Muscle of back (tissue), 11 donors: Measurements from ENCODE around the gene HOMER1. TPM values are rescaled to one million over a fixed set of nuclear protein-coding genes. Genes with fewer than 3 reads are reported as not detected.
A peak's percentile ranks its signal among the peaks of the same experiment; 100 is the strongest.
"Not testable (repeated sequence)": the region's sequence is repeated elsewhere in the genome, so short reads cannot be mapped to it uniquely, and the experiment has no call there.

ENCODE experiments used
- DNase-seq, 3 donors: peaks; one replicate each; pipeline versions ENCODE4 v3.0.0 to v3.0.0-alpha.2; 2013
- polyA plus RNA-seq, 10 donors: library from polyadenylated mRNA; unstranded; fragments of 120-200 nt; gene quantifications; one replicate each; pipeline ENCODE4 v1.2.1, GENCODE V29; 2013; ENCODE audit not compliant: insufficient read length in 10 of 10

The HOMER1 gene
- polyA plus RNA-seq, 10 donors: 20.2 to 43.1 (median 26.6) TPM

DNA sequence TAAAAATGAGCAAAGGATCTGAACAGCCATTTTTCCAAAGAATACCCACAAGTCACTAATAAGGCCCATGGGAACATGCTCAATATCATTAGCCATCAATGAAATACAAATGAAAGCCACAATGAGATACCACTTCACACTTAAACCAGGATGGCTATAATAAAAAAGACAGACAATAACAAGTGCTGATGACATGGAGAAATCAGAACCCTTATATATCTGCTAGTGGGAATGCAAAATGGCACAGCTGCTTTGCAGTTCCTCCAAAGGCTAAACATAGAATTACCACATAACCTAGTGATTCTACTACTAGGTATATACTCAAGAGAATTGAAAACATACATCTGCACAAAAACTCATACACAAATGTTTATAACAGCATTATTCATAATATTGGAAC is 83.7 kb downstream of the HOMER1 start:
- no peak for DNase-seq

DNA sequence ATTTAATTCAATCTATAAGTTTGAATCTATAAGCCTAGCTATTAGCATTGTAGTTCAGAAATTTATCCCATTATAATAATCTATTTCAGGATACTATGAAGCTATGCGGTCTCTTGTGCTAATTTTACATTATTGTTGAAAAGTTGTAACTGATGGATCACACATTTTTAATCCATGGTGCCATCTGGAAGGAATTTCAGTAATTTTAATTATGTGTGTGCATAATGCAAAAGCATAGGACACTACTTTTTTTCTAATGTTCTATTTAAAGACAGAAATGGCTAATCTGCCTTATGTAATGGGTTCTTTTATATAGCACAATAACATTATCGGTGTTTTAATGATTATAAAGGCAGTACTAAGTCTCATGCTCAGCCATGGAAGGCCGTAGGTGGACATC is 90.6 kb downstream of the HOMER1 start:
- peak in 1 of 3 donors; percentile 4 for DNase-seq

DNA sequence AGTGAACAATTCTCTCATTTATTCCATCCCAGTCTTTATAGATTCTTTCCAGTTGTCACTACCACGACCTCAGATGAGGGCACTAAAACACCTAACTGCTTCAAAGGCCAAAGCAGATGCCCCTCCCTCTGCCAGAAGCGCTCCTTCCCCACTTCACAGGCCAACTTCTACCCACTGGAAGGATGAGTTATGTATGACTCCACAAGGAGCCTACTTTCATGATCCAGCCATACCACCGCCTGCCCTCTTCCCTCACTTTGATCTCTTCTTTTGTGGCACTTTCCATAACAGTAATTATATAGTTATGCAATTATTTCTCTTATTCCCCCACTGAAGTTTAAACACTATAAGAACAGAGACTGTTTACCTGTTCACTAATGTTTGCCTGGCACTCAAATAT is 93.7 kb downstream of the HOMER1 start:
- no peak for DNase-seq

DNA sequence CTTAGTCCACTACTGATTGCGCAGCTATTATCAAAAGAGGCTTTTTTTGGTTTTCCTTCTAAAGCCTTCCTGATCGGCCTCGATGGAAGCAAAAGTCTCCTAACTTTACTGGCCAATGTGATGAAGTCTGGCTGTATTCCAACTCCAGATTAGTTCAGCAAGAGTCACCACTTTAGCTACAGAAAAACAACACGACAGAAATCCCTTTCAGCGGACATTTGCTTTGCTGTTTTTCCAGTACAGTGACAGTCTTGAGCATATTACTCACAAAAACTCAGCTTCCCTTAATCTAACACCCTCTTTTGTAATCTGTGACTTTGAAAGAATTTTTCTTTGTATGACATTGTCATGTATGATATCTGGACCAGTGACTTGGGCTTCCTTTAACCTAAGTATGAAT is 95.7 kb downstream of the HOMER1 start:
- peak in 1 of 3 donors; percentile 4 for DNase-seq

DNA sequence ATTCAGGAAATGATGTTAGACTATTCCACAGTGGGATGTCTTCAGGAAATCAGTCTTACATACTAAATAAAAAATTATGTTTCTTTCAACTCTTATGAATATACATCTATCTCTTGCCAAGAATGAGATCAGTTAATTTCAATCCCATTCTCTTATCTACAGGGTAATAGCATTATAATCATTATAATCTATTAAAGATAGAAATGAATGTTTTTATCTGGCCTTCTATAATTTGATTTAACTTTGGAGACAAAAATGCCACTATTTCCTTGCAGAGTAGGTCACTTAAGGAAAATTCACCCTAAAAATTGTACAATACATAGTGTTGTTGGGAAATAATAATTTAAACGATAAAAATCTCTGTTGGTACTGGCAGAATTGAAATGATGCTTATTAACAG is 96.4 kb downstream of the HOMER1 start:
- no peak for DNase-seq

DNA sequence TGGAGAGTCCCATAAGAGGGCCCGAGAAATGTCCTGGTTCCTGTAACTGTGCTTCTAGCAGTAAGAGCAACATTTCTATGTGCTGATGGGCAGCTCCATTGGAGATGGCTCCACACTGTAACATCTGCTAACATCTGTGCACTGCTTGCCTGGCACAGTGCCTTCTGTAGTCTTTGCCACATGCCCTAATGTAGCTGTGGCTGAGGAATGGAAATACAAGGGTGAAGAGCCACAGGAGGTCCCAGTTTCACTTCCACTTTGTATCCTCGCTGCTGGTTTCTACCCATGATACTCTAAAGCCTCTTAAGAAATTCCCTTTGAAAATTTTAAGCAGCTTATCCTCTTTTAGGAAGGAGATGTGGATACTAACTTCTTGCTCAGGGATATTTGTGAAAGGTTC is 97.4 kb downstream of the HOMER1 start:
- DNase-seq: peak in 2 of 3 donors; percentile 7 to 41

DNA sequence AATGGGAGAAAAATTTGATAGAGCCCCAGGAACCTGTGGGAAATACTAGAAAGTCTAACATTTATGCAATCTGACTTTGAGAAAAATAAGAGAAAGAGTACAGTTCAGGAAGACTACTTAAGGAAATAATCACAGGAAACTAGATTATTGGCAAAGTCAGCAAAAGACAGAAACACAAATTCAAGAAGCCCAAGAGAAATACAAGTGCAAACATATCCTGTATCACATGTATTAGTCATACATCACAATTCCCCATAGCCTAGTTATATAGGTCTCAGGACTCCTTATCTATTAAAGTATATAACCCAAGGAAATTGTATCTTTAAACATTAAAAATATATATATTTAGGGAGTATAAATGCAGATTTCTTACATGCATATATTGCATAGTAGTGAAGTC is 100.8 kb downstream of the HOMER1 start:
- no peak for DNase-seq

DNA sequence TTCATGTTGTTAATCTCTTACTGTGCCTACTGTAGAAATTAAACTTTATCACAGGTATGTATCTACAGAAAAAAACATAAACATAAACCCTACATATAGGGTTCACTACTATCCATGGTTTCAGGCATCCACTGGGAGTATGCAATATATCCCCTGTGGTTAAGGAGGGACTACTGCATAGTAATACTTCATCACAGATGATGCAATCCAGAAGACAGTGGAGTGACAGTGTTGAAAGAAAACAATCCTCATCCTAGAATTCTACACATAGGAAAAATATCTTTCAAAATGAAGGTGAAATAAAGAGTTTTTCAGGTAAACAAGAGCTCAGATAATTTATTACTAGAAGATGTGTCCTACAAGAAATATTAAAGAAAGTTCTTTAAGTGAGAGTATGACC is 105.9 kb downstream of the HOMER1 start:
- DNase-seq: no peak

DNA sequence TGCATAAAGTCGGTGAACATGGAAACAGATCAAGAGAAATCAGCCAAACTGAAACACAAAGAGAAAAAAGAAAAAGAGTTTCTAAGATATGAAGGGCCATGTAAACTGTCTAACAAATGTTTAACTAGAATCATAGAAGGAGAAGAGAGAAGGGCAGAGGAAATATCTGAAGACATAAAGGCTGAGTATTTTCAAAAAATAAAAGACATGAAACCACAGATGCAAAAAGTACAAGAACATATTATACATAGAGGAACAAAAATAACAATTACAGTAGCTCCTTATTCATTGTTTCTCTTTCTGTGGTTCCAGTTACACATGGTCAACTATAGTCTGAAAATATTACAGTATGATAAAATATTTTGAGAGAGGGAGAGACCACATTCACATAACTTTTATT is 106.3 kb downstream of the HOMER1 start:
- DNase-seq: no peak

DNA sequence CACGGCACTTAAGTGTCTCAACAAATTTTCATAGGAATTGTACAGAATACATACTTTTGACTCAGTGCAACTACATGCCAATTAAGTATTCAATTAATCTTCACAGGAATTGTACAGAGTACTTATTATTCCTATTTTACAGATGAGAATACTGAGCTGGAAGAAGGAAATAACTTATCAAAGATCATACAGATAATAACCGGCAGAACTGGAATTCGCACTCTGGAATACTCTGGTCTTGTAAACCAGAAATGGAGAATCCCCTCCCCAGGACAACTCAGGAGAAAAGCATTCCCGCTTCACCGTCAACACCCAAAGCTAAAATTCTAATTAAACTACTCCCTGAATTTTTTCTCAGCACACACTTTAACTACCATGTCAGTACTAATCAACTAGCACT is 112.7 kb downstream of the HOMER1 start:
- DNase-seq: no peak

DNA sequence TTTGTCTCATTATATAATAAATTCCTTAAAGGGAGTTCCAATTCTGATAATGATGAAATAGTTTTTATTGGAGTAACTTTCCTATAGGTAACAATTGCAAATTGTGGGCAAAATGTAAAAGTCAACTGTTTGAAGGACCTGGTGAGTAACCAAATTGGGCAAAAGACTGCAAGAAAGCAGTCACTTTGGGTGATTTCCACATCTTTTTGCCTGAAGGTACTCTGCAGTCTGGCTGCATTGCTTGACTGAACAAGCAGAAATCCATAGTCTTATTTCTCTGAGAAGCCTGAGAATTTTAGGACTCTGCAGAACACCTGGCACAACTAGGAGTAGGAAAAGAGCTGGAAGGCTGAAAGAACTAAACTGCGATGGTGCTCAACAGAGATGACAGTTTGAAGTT is 114.9 kb downstream of the HOMER1 start:
- DNase-seq: no peak

DNA sequence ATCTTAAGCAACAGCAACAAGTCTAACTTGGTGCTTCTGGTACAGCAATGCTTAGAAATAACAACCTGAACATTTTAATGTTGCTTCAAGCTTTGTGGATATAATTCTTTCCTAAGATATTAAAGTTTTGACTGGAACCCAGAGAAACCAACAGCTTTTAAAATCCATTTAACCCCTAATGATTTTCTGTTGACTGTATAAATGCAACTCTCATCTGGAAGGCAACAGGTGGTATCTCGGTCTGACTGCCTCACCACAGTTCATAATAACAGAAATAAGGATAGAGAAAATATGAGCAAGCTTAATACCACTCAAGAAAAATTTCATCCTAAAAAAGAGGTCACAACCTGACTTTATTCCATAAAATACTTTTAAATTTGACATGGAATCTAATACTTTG is 116.9 kb downstream of the HOMER1 start:
- no peak for DNase-seq

DNA sequence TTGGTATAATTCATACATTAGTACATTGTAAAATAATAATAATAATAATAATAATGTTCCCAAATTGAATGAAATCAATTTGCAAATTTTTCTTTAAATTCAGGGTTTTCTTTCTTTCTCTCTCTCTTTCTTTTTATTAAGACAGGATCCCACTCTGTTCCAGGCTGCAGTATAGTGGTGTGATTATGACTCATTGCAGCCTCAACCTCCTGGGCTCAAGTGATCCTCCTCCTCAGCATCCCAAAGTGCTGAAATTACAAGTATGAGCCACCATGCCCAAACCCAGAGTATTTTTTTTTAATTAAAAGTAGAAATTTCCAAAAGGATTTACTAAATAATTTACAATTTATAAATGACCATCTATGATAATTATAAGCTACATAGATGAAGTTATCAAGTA is 117.7 kb downstream of the HOMER1 start:
- DNase-seq: no peak

DNA sequence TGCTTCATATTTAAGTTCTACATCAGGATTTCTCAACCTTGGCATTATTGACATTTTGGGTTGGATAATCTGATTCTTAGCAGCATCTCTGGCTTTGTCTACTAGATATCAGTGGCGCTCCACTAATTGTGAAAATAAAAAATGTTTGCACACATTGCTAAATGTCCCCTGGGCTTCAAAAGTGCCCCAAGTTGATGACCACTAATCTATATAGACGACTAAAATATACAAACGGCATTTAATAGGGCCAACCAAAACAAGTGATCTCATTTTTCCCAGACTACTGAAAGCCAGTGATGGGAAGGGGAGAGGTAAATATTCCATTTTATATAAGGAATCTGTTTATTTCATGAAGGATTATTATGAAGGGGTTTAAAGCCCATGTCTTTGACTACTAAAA is 118.6 kb downstream of the HOMER1 start:
- DNase-seq: no peak

DNA sequence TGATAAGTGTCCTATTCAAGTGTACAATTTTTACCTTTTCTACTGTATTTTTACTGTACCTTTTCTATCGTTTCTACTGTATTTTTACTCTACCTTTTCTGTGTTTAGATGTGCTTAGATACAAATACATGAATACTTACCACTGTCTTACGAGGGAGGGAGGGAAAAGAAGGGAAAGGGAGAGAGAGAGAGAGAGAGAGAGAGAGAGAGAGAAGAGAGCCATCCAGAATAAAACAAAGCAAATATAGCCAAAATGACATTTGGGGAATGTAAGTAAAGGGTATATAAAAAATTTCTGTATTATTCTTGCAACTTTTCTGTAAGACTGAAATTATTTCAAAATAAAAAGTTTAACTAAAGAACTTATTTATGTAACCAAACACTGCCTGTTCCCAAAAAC is 121.2 kb downstream of the HOMER1 start:
- no peak for DNase-seq

DNA sequence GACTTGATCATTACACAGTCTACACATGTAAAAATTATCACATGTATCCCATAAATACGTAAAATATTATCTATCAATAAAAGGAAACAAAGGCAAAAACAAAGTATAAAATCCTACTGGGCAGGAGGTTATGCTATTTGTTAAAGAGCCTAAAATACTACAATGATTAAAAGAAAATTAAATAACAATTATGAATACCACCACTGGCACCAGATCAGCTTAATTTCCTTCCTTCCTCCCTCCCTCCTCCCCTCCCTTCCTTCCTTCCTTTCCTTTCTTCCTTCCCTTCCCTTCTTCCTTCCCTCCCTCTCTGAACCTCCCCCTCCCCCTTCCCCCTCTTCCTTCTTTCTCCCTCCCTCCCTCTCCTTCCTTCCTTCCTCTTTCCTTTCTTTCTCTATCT is 127.3 kb downstream of the HOMER1 start:
- DNase-seq: no peak

DNA sequence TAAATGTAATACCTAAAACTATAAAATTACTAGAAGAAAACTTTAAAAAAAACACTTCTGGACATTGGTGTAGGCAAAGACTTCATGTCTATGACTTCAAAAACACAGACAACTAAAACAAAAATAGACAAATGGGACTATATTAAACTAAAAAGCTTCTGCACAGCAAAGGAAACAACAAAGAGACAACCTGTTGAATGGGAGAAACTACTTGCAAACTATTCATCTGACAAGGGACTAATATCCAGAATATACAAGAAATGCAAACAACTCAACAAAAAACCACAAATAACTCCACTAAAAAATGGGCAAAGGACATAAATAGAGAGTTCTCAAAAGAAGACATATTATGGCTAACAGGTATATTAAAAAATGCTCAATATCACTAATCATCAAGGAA is 128.8 kb downstream of the HOMER1 start:
- DNase-seq: not testable (repeated sequence)

DNA sequence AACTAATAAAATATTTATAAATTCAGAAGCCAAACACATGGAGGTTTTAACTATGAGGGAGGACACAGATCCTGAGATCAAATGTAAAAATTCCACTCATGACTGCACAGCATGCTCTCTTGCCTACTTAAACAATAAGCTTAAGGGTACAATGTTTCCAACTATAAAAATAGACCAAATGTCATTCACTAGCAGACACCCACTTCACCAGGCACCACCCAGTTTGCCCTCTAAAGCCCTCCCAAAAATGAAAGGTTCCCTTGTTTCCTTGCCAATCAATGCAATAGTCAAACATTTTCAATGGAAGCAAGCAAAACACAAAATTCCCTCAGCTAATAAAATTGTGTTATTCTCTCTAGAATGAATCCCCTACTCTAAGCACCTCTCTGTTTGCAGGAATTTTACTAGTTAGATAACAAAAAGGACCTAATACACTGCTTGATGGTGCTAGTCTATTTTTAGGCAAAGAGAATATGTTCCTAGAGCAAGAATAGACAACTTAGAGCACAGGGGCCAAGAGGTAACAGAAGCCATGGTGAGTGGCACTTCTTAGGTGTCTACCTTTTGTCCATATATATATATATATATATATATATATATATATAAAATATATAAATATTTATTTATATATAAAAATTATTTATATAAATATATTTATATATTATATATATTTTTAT is 135.3 kb downstream of the HOMER1 start:
- no peak for DNase-seq

DNA sequence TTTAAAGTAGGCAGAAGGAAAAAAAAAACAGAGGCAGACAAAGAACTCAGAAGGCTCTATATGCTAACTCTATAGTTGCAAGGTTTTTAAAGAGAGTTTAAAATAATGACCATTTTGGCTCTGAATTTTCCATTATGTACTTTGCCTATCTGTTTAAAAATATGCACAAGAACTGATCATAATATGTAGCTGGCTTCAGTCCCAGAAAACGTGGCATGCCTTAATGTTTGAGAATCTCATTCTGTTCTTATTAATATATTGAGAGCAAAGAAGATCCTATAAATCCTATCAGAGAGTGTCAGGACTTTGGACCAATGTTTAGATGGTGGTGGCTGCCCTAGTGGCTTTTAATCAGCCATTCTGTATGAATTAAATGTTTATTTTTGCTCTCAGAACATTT is 156.5 kb downstream of the HOMER1 start:
- peak; percentile 0 to 47 (median 16) for DNase-seq

DNA sequence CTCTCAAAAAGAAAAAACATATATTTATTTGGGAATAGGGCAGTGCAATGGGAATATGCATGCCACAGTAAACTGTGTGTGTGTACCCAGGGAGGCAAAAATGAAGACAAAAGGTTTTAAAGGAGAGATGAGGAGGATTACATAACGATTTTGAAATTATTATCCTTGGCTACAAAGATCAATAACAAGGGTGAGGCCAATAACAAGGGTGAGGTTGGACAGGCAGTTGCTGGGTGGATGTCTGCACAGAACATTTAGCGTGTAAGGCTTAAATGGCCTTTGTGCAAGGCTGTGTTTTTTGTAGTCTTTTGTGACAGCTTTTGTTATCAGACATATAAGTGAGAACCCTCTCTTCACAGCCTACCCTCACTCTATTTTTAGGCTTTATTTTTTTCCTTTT is 164.1 kb downstream of the HOMER1 start:
- DNase-seq: no peak

DNA sequence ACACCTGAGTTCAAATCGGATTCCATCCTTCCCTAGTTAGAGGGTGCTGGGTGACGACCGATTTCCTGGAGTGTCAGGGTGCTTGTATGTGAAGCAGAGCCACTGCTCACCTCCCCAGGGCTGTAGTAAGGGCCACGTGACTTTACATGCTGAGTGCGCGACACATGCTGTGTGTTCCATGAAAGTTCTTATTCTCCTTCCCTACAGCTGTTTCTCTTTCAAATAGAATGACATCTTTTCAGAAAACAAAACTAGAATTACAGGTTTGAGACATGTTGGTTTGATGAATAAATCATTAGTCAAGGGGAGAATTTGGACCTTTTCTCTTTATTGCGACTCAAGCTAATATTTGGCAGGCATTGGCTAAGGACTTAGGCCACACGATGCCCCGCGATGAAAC is 164.9 kb downstream of the HOMER1 start:
- DNase-seq: no peak

DNA sequence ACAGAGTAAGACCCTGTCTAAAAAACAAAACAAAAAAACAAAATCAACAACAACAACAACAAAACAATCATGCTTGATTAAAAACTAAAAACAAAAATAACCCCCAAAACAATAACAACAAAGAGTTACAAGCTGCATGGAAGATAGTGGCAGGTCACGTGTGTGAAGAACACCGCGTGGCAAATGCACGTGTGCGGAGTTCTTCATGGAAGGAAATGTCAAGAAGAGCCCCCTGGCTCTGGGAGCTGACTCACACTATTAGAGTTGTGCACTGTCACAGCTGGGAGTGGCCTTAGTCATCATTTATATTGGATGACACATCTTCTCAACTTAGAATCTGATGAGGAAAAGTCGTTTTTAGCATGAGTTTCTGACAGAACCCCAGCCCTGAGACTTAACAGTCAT is 167.5 kb downstream of the HOMER1 start:
- peak in 1 of 3 donors; percentile 27 for DNase-seq

DNA sequence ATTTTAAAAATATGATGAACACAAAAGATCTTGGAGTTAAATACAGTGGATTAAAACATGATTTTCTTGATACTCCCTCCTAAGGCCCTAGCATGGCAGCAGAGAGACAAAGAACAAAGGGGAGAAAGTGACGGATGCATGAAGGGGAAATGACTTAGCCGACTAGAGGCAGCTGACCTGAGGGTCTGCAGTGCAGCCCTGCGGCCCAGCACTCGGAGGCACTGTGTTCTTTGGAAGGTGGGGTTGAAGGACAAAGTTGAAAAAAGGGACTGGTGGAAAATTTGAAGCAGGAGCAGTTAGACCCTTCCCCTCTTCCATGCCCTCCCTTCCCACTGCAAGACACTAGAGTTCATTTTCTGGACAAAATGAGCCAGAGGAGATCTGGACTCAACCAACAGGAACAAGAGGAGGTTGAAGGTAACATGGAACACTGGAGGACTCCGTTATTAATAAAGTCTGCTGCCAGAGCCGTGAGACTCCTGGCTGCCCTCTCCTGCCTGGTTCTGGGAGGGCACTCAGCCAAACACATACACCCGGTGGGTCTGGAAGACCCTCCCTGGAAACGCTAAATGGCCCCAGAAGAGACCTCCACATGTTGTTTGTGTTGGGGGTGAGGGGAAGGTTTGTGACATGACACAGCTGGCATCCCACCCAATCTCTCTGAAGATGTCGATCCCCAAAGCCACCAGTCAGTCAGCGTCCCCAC is 179.9 kb downstream of the HOMER1 start:
- no peak for DNase-seq

DNA sequence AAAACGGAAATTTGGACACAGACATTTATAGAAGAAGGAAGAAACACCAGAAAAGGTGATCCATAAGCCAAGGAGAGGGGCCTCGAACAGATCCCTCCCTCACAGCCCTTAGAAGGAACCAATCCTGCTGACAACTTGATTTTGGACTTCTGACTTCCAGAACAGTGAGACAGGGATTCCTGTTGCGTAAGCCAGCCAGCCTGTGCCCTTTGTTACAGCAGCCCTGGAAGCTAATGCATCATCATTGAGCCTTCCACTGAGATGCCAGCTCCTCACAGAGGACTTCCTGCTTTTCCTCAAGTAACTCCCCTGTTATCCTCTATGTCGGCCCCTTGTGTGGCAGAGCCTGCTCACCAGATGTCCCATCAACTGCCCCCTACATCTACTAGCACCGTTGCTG is 183.9 kb downstream of the HOMER1 start:
- no peak for DNase-seq
